ENCODE data around the gene ME3.

DNA sequence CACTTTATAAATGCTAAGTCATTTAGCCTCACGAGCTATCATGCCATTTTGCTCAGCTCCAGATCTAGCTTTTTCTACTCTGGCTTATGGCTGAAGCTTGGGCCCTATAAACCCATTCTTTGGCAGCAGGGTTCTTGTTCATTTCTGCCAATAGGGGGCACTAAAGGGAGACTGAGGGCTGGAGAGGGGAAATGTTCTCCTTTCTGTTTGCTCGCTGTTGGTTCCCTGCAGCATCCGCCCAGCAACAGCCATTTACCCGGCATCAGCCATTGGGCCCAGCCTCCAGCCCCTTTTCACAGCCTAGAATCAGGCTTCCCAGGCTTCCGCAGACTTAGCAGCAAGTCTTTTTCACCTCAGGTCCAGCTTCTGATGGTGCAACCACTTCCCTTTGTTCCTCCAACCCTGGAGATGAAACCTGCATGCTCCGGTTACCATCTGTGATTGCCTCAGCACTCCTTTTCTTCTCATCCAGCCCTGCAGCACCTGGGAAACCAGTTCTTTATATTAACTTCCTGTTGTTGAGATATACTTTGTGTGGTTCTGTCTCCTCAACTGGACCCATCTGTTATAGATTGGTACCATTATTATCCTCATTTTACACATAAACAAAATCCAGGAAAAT is 4.2 kb upstream of the ME3 start:
- no peak for TF ChIP-seq CTCF (IDR thresholded peaks at IDR 0.05)
- TF ChIP-seq POLR2A (IDR thresholded peaks at IDR 0.05) = no peak
